Natural killer cell (primary cell): Measurements from ENCODE around the gene GRB7. TPM values are rescaled to one million over a fixed set of nuclear protein-coding genes. Genes with fewer than 3 reads are reported as not detected.

Experiments used
- ATAC-seq, 3 donors: fragments of 150-1000 bp in 2 of 3; fragments of 200-7000 bp in 1 of 3; cut with Tn5 transposase; 1 replicate in 1 of 3; 2 replicates in 2 of 3; pipeline ENCODE4 v1.10.0; 2021; ENCODE audit warnings: mild to moderate bottlenecking in 2 of 3, moderate library complexity in 2 of 3
- DNase-seq, 2 donors: peaks; one replicate each; pipeline versions ENCODE4 v3.0.0 to v3.0.0-alpha.2; 2013 to 2021; ENCODE audit warnings: mixed read lengths in 1 of 2
- H3K27ac ChIP-seq: one replicate; pipeline ENCODE4 v1.5.1; 2013; ENCODE audit warnings: mild to moderate bottlenecking, low read length
- H3K27me3 ChIP-seq: one replicate; pipeline ENCODE4 v1.6.1; 2013; ENCODE audit warnings: low read length; ENCODE audit not compliant: control insufficient read depth, insufficient read depth
- H3K36me3 ChIP-seq: one replicate; pipeline ENCODE4 v1.6.1; 2013; ENCODE audit warnings: low read length; ENCODE audit not compliant: control insufficient read depth, insufficient read depth
- H3K4me1 ChIP-seq: one replicate; pipeline ENCODE4 v1.6.1; 2013; ENCODE audit warnings: low read length; ENCODE audit not compliant: control insufficient read depth, insufficient read depth
- H3K4me3 ChIP-seq: one replicate; pipeline ENCODE4 v1.5.1; 2013; ENCODE audit warnings: low read length
- H3K9me3 ChIP-seq: one replicate; pipeline ENCODE4 v1.6.1; 2013; ENCODE audit warnings: low read length; ENCODE audit not compliant: control insufficient read depth, insufficient read depth
- H3K27ac Mint-ChIP-seq, 2 donors: one replicate each; pipeline ENCODE4 v1.8.0; 2022; ENCODE audit warnings: mild to moderate bottlenecking in 2 of 2, mixed read lengths in 2 of 2, moderate library complexity in 1 of 2
- H3K27me3 Mint-ChIP-seq, 2 donors: one replicate each; pipeline ENCODE4 v1.8.0; 2022; ENCODE audit warnings: low read depth in 2 of 2, mixed read lengths in 2 of 2
- H3K36me3 Mint-ChIP-seq: one replicate; pipeline ENCODE4 v1.8.0; 2022; ENCODE audit warnings: mixed read lengths
- H3K4me1 Mint-ChIP-seq, 2 donors: one replicate each; pipeline ENCODE4 v1.8.0; 2022; ENCODE audit warnings: mixed read lengths in 2 of 2
- H3K4me3 Mint-ChIP-seq: one replicate; pipeline ENCODE4 v1.8.0; 2022; ENCODE audit warnings: mild to moderate bottlenecking, moderate library complexity, mixed read lengths
- H3K9me3 Mint-ChIP-seq, 2 donors: one replicate each; pipeline ENCODE4 v1.8.0; 2022; ENCODE audit warnings: mixed read lengths in 2 of 2
- CTCF ChIP-seq: fragments of 200-600 bp; IDR thresholded peaks from one replicate; pipeline ENCODE4 v1.8.0; 2022; ENCODE audit warnings: antibody characterized with exemption
- WGBS: methylation state at CpG from one replicate; pipeline ENCODE4 v1.1.7; 2013; ENCODE audit warnings: missing lambda C conversion rate; ENCODE audit not compliant: insufficient coverage; 5-methylcytosine and 5-hydroxymethylcytosine counted together
- intact Hi-C: fragments of 100-400 bp; cut with micrococcal nuclease; formaldehyde crosslinking; loops from one replicate; pipeline ENCODE4 v1.14.2; 2022
- total RNA-seq, 4 donors: library from RNA; stranded (reverse); fragments of 120-200 nt in 1 of 4; gene quantifications; one replicate each; pipeline versions ENCODE4 v1.2.3 to v1.2.4, GENCODE V29; 2013 to 2022

The GRB7 gene
- total RNA-seq, 3 donors from 2014 or later (not counting 1 experiment from before 2014, with no cell fraction given), result 0.27 TPM; not detected in 2

DNA sequence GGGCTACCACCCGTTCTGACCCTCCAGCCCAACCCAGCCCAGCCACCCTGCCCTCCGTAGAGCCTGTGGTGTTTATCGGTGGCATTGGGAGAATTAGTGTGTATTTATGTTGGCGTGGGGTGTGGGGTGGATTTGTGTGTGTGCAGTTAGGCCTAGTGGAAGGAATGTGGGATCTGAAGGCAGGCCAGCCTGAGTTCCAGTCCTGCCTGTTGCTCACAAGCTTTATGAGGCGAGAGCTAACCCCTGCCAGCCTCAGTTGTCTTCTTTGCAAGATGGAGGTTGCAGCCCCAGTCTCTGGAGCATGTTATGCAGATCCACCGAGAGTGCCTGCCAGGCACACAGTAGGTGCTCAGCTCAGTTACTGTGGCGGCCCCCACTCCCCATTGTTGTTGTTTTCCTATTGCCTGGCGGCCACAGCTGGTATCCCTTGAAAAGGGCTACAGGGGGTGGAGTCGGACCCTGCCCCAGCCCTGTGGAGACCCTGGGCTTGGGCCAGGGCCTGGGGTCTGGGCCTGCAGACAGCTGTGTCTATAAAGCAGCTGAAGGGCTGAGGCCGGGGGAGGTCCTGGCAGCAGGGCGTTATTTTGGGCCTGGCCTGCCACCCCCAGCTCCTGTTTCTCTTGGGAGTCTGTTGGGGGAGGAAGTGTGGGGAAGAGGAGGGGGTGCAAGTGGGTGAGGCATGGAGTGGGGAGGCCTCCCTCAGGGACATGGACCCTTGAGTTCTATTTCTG, 32.8 kb upstream of the GRB7 start:
- Mint-ChIP-seq H3K4me3 (peak overlapping the region; percentile 31), H3K27ac (peak overlapping the region; percentile 45 to 75), H3K27me3 (peaks cover 0 to 10% of the 10 kb centered on the region in 2 donors), H3K4me1 (peaks cover 53 to 79% of the 10 kb centered on the region in 2 donors), H3K9me3 (no peaks in the 10 kb centered on the region), H3K36me3 (no peaks in the 10 kb centered on the region)
- 92% methylated on average over 11 of the region's 11 CpGs for WGBS
- ATAC-seq (no peak), DNase-seq (no peak)
- intact Hi-C loops, result no loop called here
- H3K27me3 ChIP-seq, result peaks cover 6% of the 10 kb centered on the region
- no peak overlapping the region for H3K4me3 ChIP-seq
- no peak for TF ChIP-seq CTCF
- H3K4me1 ChIP-seq, result peaks cover 61% of the 10 kb centered on the region
- H3K27ac ChIP-seq, result no peak overlapping the region
- no peaks in the 10 kb centered on the region for H3K9me3 ChIP-seq
- no peaks in the 10 kb centered on the region for H3K36me3 ChIP-seq

- H3K27me3 Mint-ChIP-seq, result peaks cover 0 to 5% of the 10 kb centered on the region in 2 donors
- H3K4me3 Mint-ChIP-seq, result no peak overlapping the region
- DNase-seq (no peak), ATAC-seq (no peak)
- H3K36me3 ChIP-seq, result no peaks in the 10 kb centered on the region
- H3K4me3 ChIP-seq, result no peak overlapping the region
- TF ChIP-seq CTCF, result no peak
- no peaks in the 10 kb centered on the region for H3K9me3 Mint-ChIP-seq
- H3K9me3 ChIP-seq, result no peaks in the 10 kb centered on the region
- H3K36me3 Mint-ChIP-seq, result no peaks in the 10 kb centered on the region
- peaks cover 3% of the 10 kb centered on the region for H3K27me3 ChIP-seq
- H3K27ac Mint-ChIP-seq, result peak overlapping the region; percentile 86 to 90
- H3K4me1 Mint-ChIP-seq, result peaks cover 58 to 82% of the 10 kb centered on the region in 2 donors
- H3K4me1 ChIP-seq, result peaks cover 60% of the 10 kb centered on the region
- intact Hi-C loops, result no loop called here
- H3K27ac ChIP-seq, result no peak overlapping the region
- WGBS, result 97% methylated on average over 12 of the region's 12 CpGs
These were observed 31.9 kb upstream of the GRB7 start for GRCh38 chr17:39705786-39706348.

GRCh38 chr17:39706383-39706782, 31.4 kb upstream of the GRB7 start:
- Mint-ChIP-seq H3K27ac (peak overlapping the region; percentile 86 to 90), H3K36me3 (no peaks in the 10 kb centered on the region), H3K4me3 (no peak overlapping the region), H3K4me1 (peaks cover 59 to 82% of the 10 kb centered on the region in 2 donors), H3K9me3 (no peaks in the 10 kb centered on the region), H3K27me3 (peaks cover 0 to under 1% of the 10 kb centered on the region in 2 donors)
- WGBS, result 94% methylated on average over 8 of the region's 8 CpGs
- peaks cover 60% of the 10 kb centered on the region for H3K4me1 ChIP-seq
- H3K27ac ChIP-seq, result peak overlapping the region; percentile 67
- ATAC-seq, result no peak
- no peak for DNase-seq
- intact Hi-C loops, result no loop called here
- H3K9me3 ChIP-seq, result no peaks in the 10 kb centered on the region
- H3K36me3 ChIP-seq, result no peaks in the 10 kb centered on the region
- H3K27me3 ChIP-seq, result no peaks in the 10 kb centered on the region
- no peak for TF ChIP-seq CTCF
- no peak overlapping the region for H3K4me3 ChIP-seq
